ENCODE data around the gene CCN6.

CCN6 gene

GRCh38 chr6:112054001-112054400, at the start of gene CCN6:
TSS of gene CCN6 (plus strand) at chr6:112054104. CDS start at chr6:112054358, 254 bp downstream.
- DNase-seq (ENCODE audit: low read depth in 2 of 2): no peak

- DNase-seq (ENCODE audit: low read depth in 2 of 2): no peak
Observed at GRCh38 chr6:112004201-112005012, 49.5 kb upstream of the CCN6 start.

GRCh38 chr6:112005013-112005371, 48.9 kb upstream of the CCN6 start:
- no peak for DNase-seq (ENCODE audit: low read depth in 2 of 2)

GRCh38 chr6:112007254-112007653, 46.6 kb upstream of the CCN6 start:
- DNase-seq (ENCODE audit: low read depth in 2 of 2): no peak

GRCh38 chr6:112007805-112008204, 46.1 kb upstream of the CCN6 start:
- DNase-seq (ENCODE audit: low read depth in 2 of 2): no peak

- no peak for DNase-seq (ENCODE audit: low read depth in 2 of 2)
Observed at GRCh38 chr6:112008482-112008881, 45.4 kb upstream of the CCN6 start.

GRCh38 chr6:112010328-112010727, 43.6 kb upstream of the CCN6 start:
- no peak for DNase-seq (ENCODE audit: low read depth in 2 of 2)

- DNase-seq (ENCODE audit: low read depth in 2 of 2): no peak
Observed at GRCh38 chr6:112013051-112013450, 40.9 kb upstream of the CCN6 start.

GRCh38 chr6:112014483-112014882, 39.4 kb upstream of the CCN6 start:
- DNase-seq (ENCODE audit: low read depth in 2 of 2): no peak

GRCh38 chr6:112015725-112016124, 38.2 kb upstream of the CCN6 start:
- DNase-seq (ENCODE audit: low read depth in 2 of 2): no peak

- DNase-seq (ENCODE audit: low read depth in 2 of 2): peak; percentile 53 to 55
Observed at GRCh38 chr6:112016320-112016719, 37.6 kb upstream of the CCN6 start.

- no peak for DNase-seq (ENCODE audit: low read depth in 2 of 2)
Observed at GRCh38 chr6:112017169-112017568, 36.7 kb upstream of the CCN6 start.

- DNase-seq (ENCODE audit: low read depth in 2 of 2): no peak
Observed at GRCh38 chr6:112017760-112018537, 36.0 kb upstream of the CCN6 start.

GRCh38 chr6:112018619-112019416, 35.1 kb upstream of the CCN6 start:
- DNase-seq (ENCODE audit: low read depth in 2 of 2): no peak

GRCh38 chr6:112019589-112019988, 34.3 kb upstream of the CCN6 start:
- no peak for DNase-seq (ENCODE audit: low read depth in 2 of 2)

GRCh38 chr6:112021691-112022310, 32.1 kb upstream of the CCN6 start:
- DNase-seq (ENCODE audit: low read depth in 2 of 2): no peak

GRCh38 chr6:112022749-112023148, 31.2 kb upstream of the CCN6 start:
- DNase-seq (ENCODE audit: low read depth in 2 of 2): no peak

GRCh38 chr6:112024464-112024863, 29.4 kb upstream of the CCN6 start:
- no peak for DNase-seq (ENCODE audit: low read depth in 2 of 2)

GRCh38 chr6:112026933-112027332, 27.0 kb upstream of the CCN6 start:
- DNase-seq (ENCODE audit: low read depth in 2 of 2): no peak

- DNase-seq (ENCODE audit: low read depth in 2 of 2): no peak
Observed at GRCh38 chr6:112027942-112028674, 25.8 kb upstream of the CCN6 start.

Data from activated CD4-positive, alpha-beta T cell treated with anti-CD3 and anti-CD28 coated beads for 24 hours (primary cell).